Measurements from ENCODE around the gene PPP1R9A.

- TF ChIP-seq CTCF (optimal IDR thresholded peaks at IDR 0.05 in 1 of 3, IDR thresholded peaks at IDR 0.05 in 1 of 3, conservative IDR thresholded peaks at IDR 0.05 in 1 of 3; ENCODE audit: extremely low read depth in 1 of 3, insufficient read depth in 2 of 3, low read length in 3 of 3) = no peak
- TF ChIP-seq EZH2 (IDR thresholded peaks at IDR 0.05; ENCODE audit: low read length) = no peak
Measured at GRCh38 chr7:94998266-94999068, 91.1 kb downstream of the PPP1R9A start.

All from keratinocyte (primary cell).